Activated CD4-positive, CD25-positive, alpha-beta regulatory T cell (primary cell): ENCODE data around the gene ATP8B4.
"Not testable (repeated sequence)": the region's sequence is repeated elsewhere in the genome, so short reads cannot be mapped to it uniquely, and the experiment has no call there.

Source experiments
- DNase-seq, 4 experiments: peaks; one replicate each; lab custom pipeline; 2025; lab: John Stamatoyannopoulos, UW

ATP8B4 gene

GRCh38 chr15:50017522-50017921 is 101.5 kb downstream of the ATP8B4 start:
- DNase-seq = no peak

- no peak for DNase-seq
Observed at GRCh38 chr15:50016951-50017350, 102.1 kb downstream of the ATP8B4 start.

GRCh38 chr15:50012790-50013189 is 106.2 kb downstream of the ATP8B4 start:
- no peak for DNase-seq

- DNase-seq = no peak
Observed at GRCh38 chr15:50009634-50010033, 109.4 kb downstream of the ATP8B4 start.

GRCh38 chr15:50003786-50004334 is 115.2 kb downstream of the ATP8B4 start:
- peak in 3 of 4 experiments; percentile 6 to 12 (median 7) for DNase-seq

- no peak for DNase-seq
Observed at GRCh38 chr15:49991587-49991986, 127.4 kb downstream of the ATP8B4 start.

GRCh38 chr15:49990835-49991545 is 128.0 kb downstream of the ATP8B4 start:
- DNase-seq = no peak

- no peak for DNase-seq
Observed at GRCh38 chr15:49989498-49989897, 129.5 kb downstream of the ATP8B4 start.

- DNase-seq = no peak
Observed at GRCh38 chr15:49988766-49989165, 130.3 kb downstream of the ATP8B4 start.

- DNase-seq = no peak
Observed at GRCh38 chr15:49987896-49988295, 131.1 kb downstream of the ATP8B4 start.

- no peak for DNase-seq
Observed at GRCh38 chr15:49987198-49987785, 131.7 kb downstream of the ATP8B4 start.

GRCh38 chr15:49986326-49986725 is 132.7 kb downstream of the ATP8B4 start:
- DNase-seq = no peak

GRCh38 chr15:49985463-49985862 is 133.6 kb downstream of the ATP8B4 start:
- DNase-seq = no peak

GRCh38 chr15:49984436-49984835 is 134.6 kb downstream of the ATP8B4 start:
- no peak for DNase-seq

- DNase-seq = no peak
Observed at GRCh38 chr15:49982584-49982983, 136.4 kb downstream of the ATP8B4 start.

- no peak for DNase-seq
Observed at GRCh38 chr15:49979705-49980382, 139.2 kb downstream of the ATP8B4 start.

GRCh38 chr15:49978121-49978520 is 140.9 kb downstream of the ATP8B4 start:
- DNase-seq = no peak

GRCh38 chr15:49977306-49977705 is 141.7 kb downstream of the ATP8B4 start:
- no peak for DNase-seq

GRCh38 chr15:49964551-49964950 is 154.5 kb downstream of the ATP8B4 start:
- no peak for DNase-seq

GRCh38 chr15:49964061-49964460 is 155.0 kb downstream of the ATP8B4 start:
- no peak for DNase-seq

- not testable (repeated sequence) for DNase-seq
Observed at GRCh38 chr15:49963033-49963772, 155.8 kb downstream of the ATP8B4 start.

- DNase-seq = no peak
Observed at GRCh38 chr15:49962044-49962602, 156.9 kb downstream of the ATP8B4 start.
